GM18502 (cell line): Measurements from ENCODE around the gene SEPTIN1.

Experiments used
- ATAC-seq: cut with Tn5 transposase; IDR thresholded peaks from one replicate; pipeline ENCODE4 v1.9.1; 2021; ENCODE audit warnings: mild to moderate bottlenecking; ENCODE audit not compliant: unreplicated experiment, poor library complexity

Gene SEPTIN1

DNA sequence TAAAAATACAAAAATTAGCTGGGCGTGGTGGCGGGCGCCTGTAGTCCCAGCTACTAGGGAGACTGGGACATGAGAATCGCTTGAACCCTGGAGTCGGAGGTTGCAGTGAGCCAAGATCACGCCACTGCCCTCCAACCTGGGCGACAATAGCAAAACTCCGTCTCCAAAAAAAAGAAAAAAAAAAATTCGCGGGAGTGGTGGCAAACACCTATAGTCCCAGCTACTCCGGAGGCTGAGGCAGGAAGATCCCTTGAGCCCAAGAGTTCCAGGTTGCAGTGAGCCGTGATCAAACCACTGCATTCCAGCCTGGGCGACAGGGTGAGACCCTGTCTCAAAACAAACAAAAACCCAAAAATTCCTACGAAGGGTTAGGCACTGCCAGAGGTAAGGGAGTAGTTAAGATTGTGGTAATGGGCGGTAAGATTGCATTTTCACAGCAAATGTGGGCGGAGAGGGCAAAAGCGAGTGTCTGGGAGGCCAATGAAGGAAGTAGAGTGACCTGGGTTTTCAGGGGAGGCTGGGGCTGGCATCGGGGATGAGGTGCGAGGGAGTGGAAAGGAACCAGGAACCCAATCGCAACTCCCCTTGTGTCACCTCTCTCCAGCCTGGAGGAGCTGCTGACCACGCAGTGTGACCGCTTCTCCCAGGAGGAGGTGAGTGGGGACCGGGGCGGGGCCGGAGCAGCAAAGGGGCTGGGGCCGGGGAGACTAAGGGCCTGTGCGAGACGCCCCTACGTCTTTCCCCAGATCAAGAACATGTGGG, 5.1 kb downstream of the SEPTIN1 start:
- no peak for ATAC-seq

DNA sequence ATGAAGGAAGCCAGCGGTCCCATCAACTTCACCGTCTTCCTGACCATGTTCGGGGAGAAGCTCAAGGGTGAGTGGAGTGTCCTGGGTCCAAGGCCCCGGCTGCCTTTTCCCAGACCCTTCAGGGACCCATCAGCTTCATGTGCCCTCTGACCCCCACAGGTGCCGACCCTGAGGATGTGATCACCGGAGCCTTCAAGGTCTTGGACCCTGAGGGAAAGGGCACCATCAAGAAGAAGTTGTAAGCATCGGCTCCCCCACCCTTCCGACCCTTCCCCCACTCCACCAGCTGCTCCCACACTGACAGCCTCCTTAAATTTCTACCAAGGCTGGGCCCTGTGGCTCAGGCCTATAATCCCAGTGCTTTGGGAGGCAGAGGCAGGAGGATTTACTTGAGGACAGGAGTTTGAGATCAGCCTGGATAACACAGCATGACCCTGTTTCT, 5.9 kb downstream of the SEPTIN1 start:
- ATAC-seq, result no peak

DNA sequence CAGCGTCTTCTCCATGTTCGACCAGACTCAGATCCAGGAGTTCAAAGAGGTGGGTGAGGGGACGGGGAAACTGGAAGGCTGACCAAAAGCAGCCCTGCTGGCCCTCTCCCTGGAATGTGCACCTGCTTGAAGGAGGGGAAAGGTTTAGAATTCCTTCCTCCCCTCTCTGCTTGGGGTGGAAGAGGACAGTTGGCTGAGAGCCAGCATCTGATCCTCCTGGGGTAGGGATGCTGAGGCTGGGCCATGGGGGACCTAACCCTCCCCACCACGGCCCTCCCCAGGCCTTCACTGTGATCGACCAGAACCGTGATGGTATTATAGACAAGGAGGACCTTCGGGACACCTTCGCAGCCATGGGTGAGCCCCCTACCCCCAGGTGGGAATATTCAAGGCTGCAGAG, 6.5 kb downstream of the SEPTIN1 start:
- ATAC-seq, result no peak

DNA sequence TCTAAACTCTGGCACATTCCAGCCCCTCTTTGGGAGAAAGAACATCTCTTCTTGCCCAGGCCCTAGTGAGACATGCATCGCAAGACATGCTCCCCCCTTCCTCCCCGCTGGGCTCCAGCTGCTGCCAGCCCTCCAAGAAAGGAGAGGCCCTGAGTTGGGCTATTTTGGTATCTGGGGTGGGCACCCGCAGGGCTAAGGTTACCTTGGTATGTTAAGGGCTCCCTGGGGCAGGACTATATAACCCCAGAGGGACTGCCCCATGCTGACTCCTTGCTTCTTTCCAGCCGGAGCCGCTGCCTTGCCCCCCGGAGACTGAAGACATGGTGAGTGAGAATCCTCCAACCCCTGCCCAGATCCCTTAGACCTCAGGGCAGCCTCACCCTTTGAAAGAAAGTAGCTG, 7.8 kb downstream of the SEPTIN1 start, which contains the start of gene MYL11:
Gene MYL11 (plus strand): TSS at position 265 of the 400 bp plus-strand sequence. CDS start 56 bp downstream, at position 321.
- no peak for ATAC-seq

DNA sequence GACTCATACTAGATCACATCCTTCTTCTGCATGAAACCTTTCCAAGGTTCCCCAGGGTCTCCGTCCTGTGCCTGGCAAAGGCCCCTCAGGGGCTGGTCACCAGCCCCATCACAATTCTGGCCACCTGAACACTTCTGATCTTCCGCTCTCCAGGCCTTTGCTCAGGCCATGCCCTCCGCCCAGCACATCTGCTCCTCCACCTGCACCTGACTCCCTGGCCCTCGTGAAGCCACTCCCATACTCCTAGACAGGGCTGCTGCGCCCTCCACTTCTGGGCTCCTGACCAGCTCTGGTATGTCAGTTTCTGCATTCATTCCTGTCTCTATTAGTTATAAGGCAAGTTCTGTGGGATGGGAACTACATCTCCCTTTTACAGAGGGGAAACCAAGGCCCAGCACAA, 9.6 kb downstream of the SEPTIN1 start:
- no peak for ATAC-seq

DNA sequence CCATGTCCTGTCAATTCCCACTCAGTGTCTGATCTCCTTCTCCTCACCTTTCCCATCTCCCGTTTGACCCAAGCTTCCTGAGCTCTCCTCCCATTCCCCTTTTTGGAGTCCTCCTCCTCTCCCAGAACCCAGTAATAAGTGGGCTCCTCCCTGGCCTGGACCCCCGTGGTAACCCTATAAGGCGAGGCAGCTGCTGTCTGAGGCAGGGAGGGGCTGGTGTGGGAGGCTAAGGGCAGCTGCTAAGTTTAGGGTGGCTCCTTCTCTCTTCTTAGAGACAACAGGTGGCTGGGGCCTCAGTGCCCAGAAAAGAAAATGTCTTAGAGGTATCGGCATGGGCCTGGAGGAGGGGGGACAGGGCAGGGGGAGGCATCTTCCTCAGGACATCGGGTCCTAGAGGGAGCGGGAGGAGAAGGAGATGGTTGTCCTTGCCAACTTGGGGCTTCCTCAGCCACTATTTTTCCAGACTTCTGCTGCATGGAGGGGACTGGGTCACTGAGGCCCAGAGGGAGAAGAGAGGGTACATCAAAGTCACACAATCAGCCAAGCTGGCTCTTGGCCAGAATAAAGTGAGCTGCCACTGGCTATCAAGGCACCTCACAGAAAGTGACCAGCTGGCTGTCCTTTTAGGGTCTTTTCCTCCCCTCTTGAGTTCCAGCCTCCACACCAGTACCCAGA, 10.2 kb downstream of the SEPTIN1 start:
- ATAC-seq, result no peak

DNA sequence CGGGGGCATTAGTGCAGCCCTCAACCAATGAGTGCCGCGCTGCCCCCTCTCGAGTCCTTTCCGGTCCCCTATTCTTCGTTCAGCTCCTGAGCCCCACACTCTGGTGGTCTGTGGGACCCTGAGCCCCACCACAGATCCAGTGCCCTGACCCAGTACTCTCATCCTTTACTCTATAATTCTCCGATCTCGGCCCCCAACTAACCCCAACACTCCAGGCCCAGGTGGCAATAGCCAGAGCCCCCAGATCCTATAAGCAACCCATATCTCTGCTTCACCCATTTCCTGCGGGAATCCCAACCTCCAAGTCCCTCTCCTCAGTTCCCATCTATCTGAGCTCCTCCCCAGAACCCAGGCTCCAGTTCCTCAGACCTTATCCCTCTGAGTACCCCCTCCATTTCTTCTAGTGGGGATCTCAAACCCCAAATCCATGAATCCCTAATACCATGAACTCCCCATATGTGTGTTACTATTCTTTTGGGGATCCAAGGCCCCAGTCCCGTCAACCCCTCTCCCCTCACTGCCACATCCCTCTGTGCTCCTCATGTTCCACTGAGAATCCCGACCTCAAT, 11.0 kb downstream of the SEPTIN1 start:
- ATAC-seq, result no peak

DNA sequence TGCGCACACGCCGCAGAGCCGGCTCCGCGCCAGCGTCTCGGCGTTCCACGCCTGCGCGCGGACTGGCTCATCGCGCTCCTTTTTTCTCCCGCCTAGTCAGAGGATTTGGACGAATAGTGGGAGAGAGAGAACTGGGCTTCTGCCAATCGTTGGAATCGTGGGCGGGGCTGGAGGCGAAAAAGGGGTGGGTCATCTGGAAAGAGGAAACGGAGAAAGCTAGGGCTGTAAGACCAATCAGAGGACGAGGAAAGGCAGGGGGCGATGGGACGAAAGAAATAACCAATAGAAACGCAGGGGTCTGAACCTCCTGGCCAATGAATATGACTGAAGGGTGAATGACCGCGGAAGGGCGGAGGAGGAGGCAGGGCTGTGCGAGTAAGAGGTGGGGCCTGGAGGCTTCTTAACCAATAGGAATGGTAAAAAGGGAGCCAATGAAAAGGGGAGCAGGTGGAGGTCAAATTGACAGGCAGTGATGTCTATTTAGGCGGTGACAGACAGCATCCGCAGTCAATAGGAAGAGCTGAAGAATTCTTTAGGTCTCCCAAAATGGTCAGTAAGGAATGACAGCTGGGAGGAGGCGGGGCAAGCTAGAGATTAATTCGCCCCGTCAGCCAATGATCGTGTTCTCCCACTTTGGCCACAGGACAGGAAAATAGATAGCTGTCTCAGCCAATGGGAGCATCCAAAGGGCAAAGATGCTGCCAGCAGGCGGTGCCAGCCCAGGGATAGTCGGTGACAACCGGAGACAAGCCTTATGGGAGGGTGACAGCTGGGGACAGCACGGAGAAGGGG, 11.7 kb downstream of the SEPTIN1 start, which contains the start of gene TBC1D10B:
Gene TBC1D10B (minus strand): TSS at position 39 of the 792 bp plus-strand sequence. CDS start 311 bp downstream, outside the sequence.
- ATAC-seq, result peak; percentile 77

DNA sequence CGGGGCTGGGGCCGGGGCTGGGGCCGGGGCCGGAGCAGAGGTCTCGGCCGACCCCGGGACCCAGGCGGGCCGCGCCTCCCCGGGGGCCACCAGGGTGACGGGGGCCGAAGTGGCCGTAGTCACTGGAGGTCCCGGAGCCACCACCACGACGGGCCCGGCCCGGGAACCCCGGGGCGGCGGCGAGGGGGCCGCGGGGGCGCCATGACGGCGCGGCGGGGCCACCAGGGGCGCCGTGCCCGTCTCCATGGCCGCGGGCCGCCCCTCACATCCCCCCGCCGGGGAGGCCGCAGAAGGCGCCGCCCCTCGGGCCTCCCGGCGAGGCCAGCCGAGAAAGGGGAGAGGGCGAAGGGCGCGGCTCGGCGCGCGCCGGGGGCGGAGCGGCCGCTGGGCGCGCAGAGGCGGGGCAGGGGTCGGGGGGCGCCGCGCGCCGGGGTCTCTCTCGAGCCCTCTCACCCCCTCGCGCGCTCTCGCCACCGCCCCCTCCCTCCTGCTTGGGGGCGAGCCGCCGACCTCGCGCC, 12.4 kb downstream of the SEPTIN1 start:
- ATAC-seq, result peak; percentile 8

DNA sequence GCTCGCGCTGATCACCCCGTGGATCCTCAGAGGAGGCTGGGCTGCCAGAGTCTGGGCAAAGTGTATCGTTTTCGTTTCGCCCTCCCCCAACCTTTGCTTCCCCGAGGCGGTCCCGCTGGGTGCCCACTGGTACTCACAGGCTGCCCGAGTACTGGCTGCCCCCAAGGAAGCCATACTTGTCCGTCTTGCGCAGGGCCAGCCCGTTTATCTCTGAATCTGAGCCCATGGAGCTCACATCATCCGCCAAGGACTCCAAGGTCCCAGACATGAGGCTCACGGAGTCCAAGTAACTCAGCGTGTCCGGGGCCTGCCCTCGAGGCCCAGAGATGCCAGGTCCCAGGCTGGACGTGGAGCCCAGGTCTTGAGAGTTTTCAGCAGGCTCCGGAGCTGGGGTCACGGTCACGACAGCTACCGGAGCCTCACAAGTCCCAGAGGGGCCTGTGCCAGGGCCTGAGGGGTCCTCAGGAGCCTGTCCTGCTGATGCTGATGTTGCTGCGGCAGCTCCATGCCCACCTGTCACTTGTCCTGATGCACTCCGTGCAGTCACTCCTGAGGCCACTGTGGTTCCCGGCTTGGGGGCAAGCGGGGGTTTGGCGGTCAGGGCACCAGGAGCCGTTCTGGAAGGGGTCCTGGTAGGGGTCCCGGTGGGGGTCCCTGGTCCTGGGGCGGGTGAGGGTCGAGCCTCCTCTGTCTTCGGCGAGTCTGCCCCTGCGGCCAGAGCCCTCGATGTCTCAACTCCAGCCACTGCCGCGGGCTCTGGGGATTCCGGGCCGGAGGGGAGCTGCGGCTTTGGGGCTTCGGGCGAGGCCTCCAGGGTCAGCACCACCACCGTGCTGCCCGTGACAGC, 13.0 kb downstream of the SEPTIN1 start:
- ATAC-seq, result no peak

DNA sequence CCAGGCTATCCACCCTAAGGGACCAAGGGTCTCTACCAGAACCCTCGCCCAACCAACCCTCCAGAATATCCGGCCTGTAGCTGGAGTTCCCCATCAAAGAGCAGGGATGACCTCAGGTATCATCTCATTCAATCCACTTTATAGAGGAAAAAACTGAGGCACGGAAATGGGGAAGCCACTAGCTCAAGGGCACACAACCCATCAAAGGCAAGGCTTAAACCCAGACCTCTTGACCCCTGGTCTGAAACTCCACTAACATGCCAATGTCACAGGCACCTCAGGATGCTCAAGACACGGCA, 13.6 kb downstream of the SEPTIN1 start:
- ATAC-seq, result no peak

DNA sequence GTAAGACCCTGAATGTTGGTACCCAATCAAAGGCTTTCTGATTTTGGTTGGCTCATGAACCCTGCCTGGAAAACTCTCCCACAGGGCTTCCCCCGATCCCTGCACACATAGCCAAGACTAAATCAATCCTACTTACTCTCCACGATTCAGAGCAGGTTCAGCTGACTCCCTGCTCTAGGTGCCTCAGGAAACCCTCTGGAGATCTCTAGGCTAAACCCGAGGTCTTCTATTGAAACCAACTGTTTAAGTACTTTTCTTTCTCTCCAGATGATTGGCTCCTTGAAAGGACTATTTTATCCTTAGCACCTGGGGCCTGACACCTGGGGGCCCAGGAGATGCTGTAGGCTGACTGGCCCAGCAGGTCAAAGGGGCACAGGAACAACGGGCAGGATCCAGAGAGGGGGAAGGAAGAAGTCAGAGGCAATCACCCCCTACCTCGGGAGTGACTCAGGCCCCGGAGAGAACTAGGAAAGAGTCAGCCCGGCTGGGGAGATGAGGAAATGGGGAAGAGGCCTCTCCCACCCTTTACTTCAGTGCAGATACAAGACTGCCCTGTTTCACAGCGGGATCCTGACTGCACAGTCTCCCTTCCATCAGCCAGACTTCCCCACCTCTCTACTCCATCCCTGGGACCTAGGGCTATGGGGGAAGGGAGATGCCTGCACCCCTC, 14.1 kb downstream of the SEPTIN1 start:
- no peak for ATAC-seq

DNA sequence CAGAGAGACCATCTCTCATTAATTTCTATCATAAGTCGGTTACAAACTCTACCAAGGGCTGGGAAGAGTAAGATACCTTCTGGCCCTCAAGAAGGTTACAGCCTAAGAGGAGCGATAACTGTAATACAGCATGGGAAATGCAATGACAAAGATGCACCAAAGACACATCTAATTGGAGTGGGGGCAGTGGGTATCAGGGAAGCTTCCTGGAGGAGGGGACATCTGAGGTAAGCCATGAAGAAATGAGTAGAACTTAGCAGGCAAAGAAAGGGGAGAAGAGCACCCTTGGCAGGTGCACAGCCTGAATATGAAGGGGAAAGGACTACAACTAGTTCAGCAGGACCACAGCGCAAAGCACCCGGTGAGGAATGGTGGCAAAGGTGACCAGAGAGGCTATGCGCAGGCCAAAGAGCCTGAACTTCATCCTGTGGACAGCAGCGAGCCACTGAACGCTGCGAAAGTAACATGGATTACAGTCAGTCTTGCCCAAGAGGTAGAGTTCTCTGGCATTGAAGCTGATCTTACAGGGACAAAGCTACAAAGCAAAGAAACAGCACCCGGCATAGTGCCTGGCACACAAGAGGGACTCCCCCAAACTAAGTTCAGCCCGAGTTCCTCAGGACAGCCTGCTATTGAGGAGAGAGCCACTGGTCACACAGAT, 14.9 kb downstream of the SEPTIN1 start:
- ATAC-seq, result no peak

DNA sequence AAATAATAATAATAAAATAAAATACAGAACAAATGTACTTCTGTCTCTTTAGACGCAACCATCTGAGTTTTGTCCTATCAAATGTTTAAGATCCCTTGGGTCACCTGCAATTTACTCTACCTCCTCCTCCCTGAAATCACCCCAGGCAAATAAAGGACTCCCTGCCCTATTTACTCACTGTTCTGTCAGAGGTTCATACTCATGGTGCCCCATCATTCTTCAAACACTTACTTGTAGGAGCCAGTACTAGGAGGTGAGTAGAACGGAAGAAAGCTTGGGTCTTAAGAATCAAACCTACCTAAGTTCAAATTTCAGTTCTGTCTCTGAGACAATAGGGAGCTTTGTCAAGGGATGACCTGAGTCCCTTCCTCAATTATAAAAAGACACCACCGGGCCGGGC, 15.8 kb downstream of the SEPTIN1 start:
- no peak for ATAC-seq

DNA sequence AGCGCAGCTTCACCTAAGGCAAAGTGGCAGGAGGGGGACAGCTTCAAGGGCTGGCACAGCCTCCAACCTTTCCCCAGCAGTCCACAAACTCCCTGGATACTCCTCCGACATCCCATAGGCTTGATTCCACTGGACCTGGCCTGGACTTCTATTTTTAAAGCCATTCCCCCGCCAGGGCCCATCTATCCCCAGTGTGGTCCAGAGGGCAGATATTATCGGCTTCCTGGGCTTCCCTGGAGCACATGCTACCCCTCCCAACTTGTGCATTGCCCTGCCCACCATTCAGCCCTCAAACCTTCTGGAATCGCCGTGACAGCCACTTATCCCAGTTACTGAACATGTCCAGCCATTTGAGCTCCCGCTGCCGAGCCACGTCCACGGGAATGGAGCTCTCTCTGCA, 17.2 kb downstream of the SEPTIN1 start:
- ATAC-seq, result no peak

DNA sequence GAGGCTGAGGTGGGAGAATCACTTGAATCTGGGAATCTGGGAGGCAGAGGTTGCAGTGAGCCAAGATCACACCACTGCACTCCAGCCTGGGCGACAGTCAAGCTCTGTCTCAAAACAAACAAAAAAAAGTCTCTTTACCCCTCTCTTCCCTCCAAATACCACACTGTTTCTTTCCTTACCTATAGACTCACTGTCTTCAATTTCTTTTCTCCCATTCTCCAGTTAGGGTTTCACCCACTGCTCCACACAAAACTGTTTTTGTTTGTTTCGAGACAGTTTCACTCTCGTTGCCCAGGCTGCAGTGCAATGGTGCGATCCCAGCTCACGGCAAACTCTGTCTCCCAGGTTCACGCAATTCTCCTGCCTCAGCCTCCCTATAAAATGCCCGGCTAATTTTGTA, 21.2 kb downstream of the SEPTIN1 start:
- ATAC-seq, result no peak

DNA sequence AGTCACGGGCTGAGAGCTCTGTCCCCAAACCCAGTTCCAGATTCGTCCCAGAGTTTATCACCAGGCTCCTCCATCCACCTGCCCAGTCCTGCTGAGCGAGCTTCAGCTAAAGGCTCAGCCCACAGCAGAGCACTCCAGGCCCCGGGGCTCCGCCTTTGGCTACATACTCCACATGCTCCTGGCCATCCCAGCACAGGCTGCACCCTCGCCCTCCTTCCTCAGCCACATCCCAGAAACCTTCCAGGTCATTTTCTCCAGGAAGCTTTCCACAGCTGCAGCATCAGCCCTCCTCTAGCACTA, 22.5 kb downstream of the SEPTIN1 start:
- ATAC-seq, result no peak

DNA sequence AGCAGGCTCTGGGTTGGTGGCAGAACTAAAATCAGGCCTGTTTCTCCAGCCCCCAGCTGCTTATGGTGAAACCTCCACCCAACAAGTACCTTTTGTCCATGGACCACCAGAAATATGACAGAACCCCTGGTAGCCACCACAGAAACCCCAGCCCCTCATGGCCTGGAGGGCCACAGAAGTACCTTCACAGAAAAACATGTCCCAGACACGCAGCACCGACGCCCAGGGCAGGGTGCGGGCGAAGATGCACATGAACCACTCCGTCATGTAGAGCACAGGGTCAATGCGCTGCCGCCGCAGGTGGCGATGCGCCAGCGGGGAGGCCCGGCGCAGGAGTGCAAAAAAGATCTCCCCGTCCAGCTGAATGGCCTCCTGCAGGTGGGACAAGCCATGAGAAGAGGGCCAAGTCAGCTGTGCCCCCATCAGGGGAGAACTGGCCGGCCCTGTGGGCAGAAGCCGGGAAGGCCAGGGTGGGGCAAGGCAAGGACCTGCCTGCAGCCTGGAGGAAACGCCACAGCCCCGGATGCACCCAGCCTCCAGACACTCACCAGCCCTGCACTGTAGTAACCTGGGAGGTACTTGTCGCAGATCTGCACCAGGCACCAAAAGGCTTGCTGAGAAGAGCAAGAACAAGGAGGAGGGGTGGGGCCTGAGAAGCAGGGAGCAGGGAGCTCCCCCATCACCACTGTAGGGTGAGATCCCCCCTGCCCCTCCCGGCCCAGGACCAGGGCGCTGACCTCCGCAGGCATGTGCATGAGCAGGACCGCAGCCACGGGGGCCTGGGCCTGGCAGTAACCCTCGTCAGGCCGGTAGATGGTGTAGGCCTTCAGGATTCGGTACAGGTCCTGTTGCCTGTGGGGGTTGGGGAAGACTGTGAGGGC, 23.1 kb downstream of the SEPTIN1 start:
- no peak for ATAC-seq
